AG10803 (cell line): ENCODE measurements around the gene CNP.
"Not testable (repeated sequence)": the region's sequence is repeated elsewhere in the genome, so short reads cannot be mapped to it uniquely, and the experiment has no call there.

Experiments
- DNase-seq: peaks from one replicate; pipeline ENCODE4 v3.0.0; 2010; ENCODE audit warnings: low read depth
- H3K4me3 ChIP-seq: 2 replicates; pipeline ENCODE4 v1.5.1; 2011; ENCODE audit warnings: mild to moderate bottlenecking, low read length, control low read depth
- TF ChIP-seq, protein P1 (sequence below): conservative IDR thresholded peaks from 2 replicates; pipeline ENCODE4 v1.5.1; 2011; ENCODE audit warnings: mild to moderate bottlenecking, low read length, control low read depth, inconsistent platforms

The CNP gene

DNA sequence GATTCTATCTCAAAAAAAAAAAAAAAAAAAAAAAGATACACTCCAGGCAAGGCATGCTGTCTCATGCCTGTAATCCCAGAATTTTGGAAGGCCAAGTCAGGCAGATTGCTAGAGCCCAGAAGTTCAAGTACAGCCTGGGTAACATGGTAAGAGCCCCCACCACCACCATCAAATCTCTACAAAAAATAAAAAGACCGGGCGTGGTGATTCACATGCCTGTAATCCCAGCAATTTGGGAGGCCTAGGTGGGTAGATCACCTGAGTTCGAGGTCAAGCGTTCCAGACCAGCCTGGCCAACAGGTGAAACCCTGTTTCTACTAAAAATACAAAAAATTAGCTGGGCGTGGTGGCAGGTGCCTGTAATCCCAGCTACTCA, 46.0 kb upstream of the CNP start:
- DNase-seq: no peak
- TF ChIP-seq, protein P1, sequence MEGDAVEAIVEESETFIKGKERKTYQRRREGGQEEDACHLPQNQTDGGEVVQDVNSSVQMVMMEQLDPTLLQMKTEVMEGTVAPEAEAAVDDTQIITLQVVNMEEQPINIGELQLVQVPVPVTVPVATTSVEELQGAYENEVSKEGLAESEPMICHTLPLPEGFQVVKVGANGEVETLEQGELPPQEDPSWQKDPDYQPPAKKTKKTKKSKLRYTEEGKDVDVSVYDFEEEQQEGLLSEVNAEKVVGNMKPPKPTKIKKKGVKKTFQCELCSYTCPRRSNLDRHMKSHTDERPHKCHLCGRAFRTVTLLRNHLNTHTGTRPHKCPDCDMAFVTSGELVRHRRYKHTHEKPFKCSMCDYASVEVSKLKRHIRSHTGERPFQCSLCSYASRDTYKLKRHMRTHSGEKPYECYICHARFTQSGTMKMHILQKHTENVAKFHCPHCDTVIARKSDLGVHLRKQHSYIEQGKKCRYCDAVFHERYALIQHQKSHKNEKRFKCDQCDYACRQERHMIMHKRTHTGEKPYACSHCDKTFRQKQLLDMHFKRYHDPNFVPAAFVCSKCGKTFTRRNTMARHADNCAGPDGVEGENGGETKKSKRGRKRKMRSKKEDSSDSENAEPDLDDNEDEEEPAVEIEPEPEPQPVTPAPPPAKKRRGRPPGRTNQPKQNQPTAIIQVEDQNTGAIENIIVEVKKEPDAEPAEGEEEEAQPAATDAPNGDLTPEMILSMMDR: no peak
- no peak overlapping the region for H3K4me3 ChIP-seq

DNA sequence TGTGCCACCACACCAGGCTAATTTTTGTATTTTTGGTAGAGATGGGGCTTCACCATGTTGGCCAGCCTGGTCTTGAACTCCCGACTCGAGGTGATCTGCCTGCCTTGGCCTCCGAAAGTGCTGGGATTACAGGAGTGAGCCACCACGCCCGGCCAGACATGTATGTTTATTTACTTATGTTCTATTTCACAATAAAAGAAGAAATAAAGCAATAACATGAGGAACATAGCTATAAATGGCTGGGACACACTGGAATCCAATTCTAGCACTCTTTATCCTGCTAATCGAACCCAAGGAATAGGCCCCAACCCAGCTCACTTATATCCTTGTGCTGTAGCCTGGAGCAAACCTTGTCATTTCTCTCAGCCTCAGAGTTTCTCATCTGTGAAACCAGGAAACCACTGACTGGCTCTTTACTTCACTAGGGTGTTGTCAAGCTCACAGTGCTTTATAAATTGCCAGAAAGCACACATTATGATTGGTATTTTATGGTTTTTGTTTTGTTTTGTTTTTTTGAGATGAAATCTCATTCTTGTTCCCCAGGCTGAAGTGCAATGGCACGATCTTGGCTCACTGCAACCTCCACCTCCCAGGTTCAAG, 40.5 kb upstream of the CNP start:
- no peak for DNase-seq
- TF ChIP-seq, protein P1: no peak
- H3K4me3 ChIP-seq: no peak overlapping the region

DNA sequence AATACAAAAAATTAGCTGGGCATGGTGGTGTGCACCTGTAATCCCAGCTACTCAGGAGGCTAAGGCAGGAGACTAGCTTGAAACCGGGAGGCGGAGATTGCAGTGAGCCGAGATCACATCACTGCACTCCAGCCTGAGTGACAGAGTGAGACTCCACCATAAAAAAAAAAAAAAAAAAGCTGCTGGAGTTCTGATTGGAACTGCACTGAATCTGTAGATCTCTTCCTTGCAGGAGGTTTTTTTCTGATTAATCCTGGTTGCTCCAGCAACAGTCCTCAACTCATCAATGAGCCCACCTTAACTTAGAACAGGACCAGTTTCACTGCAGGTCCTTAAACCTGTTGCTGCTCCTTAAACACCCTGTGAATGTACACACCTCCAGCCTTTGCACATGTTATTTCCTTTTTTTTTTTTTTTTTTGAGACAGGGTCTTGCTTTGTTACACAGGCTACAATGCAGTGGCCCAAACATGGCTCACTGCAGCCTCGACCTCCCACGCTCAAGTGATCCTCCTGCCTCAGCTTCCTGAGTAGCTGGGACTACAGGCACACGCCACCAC, 37.8 kb upstream of the CNP start:
- DNase-seq: no peak
- no peak overlapping the region for H3K4me3 ChIP-seq
- TF ChIP-seq, protein P1: no peak

DNA sequence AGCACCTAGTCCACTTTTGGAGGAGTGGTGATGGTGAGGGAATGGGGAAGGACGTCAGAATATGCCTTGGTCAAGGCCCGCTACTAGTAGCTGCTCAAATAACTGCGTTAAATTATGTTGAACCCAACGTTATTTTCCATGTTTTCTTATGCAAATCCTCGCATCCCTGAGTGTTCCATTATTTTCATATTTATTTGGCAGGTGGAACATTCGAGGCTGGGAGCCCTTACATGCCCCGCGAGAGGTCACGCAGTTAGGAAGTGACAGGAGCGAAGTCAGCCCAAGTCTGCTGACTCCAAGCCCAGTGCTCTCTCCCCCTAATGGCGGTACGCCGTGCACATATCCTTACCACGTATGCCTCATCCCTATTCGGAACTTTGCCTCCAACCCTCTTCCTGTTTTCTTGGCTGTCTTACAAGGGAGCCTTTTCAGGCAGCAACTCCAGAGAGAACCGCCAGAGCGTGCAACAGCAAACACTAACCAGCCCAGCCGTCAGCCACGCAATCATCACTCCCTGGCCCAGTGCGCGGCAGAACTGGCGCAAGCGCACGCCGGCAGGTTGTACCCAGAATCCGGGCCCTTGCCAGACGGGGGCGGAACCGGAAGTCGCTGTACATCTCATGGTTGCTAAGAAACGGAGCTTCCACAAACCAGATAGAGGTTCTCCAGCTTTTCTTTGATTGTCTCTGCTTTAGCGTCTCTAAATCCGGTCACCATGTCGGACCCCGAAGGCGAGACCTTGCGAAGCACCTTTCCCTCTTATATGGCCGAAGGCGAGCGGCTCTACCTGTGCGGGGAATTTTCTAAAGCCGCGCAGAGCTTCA, 36.4 kb upstream of the CNP start, which contains the start of gene ODAD4:
Gene ODAD4, plus strand, starts transcription at position 609 of the 824 bp plus-strand sequence. Its CDS starts 107 bp downstream, at position 716.
- peak within 1 kb of the TSS; percentile 75 for H3K4me3 ChIP-seq
- TF ChIP-seq, protein P1: peak; percentile 57
- peak; percentile 98 for DNase-seq

DNA sequence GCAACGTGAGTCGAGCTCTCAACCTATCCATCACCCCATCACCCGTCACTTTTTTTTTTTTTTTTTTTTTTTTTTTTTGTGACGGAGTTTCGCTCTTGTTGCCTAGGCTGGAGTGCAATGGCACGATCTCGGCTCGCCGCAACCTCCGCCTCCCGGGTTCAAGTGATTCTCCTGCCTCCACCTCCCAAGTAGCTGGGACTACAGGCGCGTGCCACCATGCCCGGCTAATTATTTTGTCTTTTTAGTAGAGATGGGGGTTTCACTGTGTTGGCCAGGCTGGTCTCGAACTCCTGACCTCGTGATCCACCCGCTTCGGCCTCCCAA, 35.8 kb upstream of the CNP start:
- peak overlapping the region; percentile 75 for H3K4me3 ChIP-seq
- not testable (repeated sequence) for DNase-seq

DNA sequence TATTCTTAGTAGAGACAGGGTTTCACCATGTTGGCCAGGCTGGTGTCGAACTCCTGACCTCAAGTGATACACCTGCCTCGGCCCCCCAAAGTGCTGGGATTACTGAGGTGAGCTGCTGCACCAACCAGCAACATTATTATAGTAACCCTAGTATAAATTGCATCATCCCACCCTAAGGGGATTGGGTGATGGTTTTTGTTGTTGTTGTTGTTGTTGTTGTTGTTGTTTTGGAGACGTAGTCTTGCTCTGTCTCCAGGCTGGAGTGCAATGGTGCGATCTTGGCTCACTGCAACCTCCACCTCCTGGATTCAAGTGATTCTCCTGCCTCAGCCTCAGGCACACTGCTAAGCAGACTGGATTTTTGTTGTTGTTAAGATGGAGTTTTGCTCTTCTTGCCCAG, 34.9 kb upstream of the CNP start:
- DNase-seq, H3K4me3 ChIP-seq: not testable (repeated sequence)

DNA sequence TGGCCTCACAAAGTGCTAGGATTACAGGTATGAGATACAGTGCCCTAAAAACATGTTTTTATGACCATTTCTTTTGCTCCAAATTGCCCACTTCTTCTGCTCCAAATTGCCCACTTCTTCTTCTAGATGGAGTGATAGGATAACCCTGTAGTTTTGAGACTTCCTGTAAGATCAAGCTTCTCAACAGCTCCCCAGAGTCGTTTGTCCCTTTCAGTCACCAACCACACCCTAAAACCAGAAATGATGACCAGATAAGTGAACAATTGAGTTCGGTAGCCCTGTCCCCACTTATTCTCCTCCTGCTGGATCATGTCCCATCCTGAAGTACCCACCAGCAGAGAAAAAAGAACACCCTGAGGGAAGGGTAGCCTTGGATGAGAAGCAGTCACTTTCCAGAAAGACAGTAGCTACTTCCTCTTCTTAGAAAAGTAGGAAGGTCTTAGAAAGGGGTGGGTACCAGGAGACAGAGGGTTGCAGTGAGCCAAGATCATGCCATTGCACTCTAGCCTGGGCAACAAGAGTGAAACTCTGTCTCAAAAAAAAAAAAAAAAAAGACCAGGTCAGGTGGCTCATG, 33.7 kb upstream of the CNP start:
- H3K4me3 ChIP-seq: no peak overlapping the region
- no peak for DNase-seq
- TF ChIP-seq, protein P1: no peak

DNA sequence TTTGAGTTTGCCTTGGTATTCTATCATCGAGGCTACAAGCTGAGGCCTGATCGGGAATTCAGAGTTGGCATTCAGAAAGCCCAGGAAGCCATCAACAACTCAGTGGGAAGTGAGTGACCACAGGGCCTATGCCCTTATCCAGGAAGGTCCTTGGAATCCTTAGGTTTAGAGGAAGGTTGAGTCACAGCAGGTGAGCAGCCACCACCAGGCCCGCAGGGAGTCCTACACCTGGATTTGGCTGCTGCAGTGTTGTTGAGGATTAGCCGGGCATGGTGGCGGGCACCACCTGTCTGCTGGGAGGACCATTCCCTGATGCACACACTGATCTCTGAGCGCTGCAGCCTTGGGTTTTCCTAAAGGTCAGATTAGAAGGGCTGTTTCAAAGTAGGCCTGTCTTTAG, 31.0 kb upstream of the CNP start:
- H3K4me3 ChIP-seq: no peak overlapping the region
- TF ChIP-seq, protein P1: no peak
- no peak for DNase-seq
